Left ventricle myocardium inferior (tissue), 1 donor: ENCODE measurements around the gene PBX3. TPM values are rescaled to one million over a fixed set of nuclear protein-coding genes. Genes with fewer than 3 reads are reported as not detected.

Source experiments
- DNase-seq: peaks from one replicate; pipeline ENCODE4 v3.0.0-alpha.2; 2020
- H3K27ac ChIP-seq: fragments of 200-600 bp; replicated peaks from 2 replicates; pipeline ENCODE4 v1.8.0; 2021
- H3K27me3 ChIP-seq: fragments of 200-600 bp; 2 replicates; pipeline ENCODE4 v1.8.0; 2021; ENCODE audit warnings: low read depth
- H3K36me3 ChIP-seq: fragments of 200-600 bp; 2 replicates; pipeline ENCODE4 v1.8.0; 2021
- H3K4me1 ChIP-seq: fragments of 200-600 bp; 2 replicates; pipeline ENCODE4 v1.8.0; 2021
- H3K4me3 ChIP-seq: fragments of 200-600 bp; 2 replicates; pipeline ENCODE4 v1.8.0; 2021; ENCODE audit warnings: mild to moderate bottlenecking, moderate library complexity
- H3K9me3 ChIP-seq: fragments of 200-600 bp; replicated peaks from 2 replicates; pipeline ENCODE4 v1.8.0; 2021
- intact Hi-C: fragments of 100-400 bp; cut with micrococcal nuclease; formaldehyde crosslinking; loops from one replicate; pipeline ENCODE4 v1.11.0; 2022
- total RNA-seq: library from RNA; stranded (reverse); fragmentation: NEBNext Ultra II Directional; extraction: Animal tissue kit (Norgen Biotek cat#: 25700); gene quantifications from one replicate; pipeline ENCODE4 v1.2.1, GENCODE V29; 2021
- TF ChIP-seq, protein P1 (sequence below): fragments of 200-600 bp; IDR thresholded peaks from 2 replicates; pipeline ENCODE4 v1.8.0; 2021; ENCODE audit warnings: antibody characterized with exemption, mild to moderate bottlenecking, borderline replicate concordance
- donor health status: DM: no; HTN: yes; CAD: no; lungs with severe emphysema.

PBX3 gene
- total RNA-seq, 1 donor from 2014 or later, result 44.2 TPM

DNA sequence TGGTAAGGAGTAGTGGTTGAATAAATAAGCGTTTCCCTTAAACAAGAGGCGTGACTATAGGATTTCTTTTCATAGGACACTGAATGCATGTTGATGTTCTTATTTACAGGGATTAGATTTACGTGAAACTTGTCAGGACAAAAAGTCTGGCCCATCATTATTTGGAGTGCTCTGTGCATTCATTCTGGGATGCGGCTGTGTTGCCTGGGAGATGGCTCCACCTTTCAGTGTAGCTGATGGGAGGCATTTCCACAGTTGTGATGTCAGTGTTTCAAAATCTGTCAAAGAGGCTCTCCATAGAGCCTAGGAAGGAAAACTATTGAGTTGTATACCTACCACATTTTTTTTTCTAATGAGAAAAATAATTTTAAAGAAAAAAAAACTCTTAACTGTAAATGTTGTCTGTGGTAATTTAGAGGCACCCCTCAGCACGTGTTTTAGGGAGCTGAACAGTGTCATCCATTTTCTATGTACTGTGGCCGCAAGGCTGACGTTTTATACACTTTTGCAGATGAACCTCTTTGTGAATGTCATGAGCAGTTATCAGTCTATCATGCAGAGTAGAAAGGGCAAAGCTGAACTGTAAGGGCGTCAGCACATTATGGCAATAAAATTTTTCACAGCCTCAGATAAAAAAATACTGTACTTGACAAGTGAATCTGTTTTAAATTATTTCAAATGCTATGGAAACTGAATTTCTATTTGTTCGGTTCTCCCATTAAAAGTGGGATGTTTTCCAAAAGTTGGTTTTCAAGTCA, 202.7 kb downstream of the PBX3 start:
- DNase-seq, result no peak
- no peaks in the 10 kb centered on the region for H3K4me1 ChIP-seq
- H3K9me3 ChIP-seq, result peaks cover 13% of the 10 kb centered on the region
- H3K36me3 ChIP-seq, result peaks cover 11% of the 10 kb centered on the region
- H3K27me3 ChIP-seq, result no peaks in the 10 kb centered on the region
- no peak overlapping the region for H3K27ac ChIP-seq
- no peak overlapping the region for H3K4me3 ChIP-seq
- intact Hi-C loops, result no loop called here
- TF ChIP-seq, protein P1, sequence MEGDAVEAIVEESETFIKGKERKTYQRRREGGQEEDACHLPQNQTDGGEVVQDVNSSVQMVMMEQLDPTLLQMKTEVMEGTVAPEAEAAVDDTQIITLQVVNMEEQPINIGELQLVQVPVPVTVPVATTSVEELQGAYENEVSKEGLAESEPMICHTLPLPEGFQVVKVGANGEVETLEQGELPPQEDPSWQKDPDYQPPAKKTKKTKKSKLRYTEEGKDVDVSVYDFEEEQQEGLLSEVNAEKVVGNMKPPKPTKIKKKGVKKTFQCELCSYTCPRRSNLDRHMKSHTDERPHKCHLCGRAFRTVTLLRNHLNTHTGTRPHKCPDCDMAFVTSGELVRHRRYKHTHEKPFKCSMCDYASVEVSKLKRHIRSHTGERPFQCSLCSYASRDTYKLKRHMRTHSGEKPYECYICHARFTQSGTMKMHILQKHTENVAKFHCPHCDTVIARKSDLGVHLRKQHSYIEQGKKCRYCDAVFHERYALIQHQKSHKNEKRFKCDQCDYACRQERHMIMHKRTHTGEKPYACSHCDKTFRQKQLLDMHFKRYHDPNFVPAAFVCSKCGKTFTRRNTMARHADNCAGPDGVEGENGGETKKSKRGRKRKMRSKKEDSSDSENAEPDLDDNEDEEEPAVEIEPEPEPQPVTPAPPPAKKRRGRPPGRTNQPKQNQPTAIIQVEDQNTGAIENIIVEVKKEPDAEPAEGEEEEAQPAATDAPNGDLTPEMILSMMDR, result no peak

DNA sequence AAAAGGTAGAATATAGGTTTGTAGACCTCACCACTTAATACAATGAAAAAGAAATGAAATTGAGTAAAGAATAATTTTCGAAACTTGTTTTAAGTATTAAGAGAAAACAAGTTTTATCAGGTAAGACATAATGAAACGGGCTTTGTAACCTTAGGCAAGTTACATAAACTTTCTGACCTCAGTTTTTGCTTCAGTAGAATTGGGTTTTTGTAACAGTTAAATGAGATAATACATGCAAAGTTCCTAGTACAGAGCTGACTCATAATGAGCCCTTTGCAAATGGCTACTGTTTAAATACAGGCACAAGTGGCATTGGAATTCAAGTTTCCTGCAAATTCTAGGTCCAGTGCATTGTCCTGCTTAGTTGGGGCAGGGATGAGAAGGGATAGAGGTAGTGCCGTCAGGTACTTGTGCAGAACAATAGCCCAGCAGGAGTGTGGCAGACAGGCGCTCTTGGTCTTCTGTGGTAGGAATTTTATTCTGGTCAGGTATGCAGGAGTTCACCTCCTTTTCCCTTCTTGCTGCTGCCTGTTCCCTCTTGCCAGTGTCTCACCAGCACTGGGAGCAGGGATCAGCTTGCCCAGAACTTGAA, 203.8 kb downstream of the PBX3 start:
- no peak overlapping the region for H3K4me3 ChIP-seq
- no peak for DNase-seq
- peaks cover 3% of the 10 kb centered on the region for H3K36me3 ChIP-seq
- no peaks in the 10 kb centered on the region for H3K4me1 ChIP-seq
- H3K9me3 ChIP-seq, result peaks cover 8% of the 10 kb centered on the region
- no peaks in the 10 kb centered on the region for H3K27me3 ChIP-seq
- TF ChIP-seq, protein P1, result no peak
- H3K27ac ChIP-seq, result no peak overlapping the region
- intact Hi-C loops, result no loop called here

DNA sequence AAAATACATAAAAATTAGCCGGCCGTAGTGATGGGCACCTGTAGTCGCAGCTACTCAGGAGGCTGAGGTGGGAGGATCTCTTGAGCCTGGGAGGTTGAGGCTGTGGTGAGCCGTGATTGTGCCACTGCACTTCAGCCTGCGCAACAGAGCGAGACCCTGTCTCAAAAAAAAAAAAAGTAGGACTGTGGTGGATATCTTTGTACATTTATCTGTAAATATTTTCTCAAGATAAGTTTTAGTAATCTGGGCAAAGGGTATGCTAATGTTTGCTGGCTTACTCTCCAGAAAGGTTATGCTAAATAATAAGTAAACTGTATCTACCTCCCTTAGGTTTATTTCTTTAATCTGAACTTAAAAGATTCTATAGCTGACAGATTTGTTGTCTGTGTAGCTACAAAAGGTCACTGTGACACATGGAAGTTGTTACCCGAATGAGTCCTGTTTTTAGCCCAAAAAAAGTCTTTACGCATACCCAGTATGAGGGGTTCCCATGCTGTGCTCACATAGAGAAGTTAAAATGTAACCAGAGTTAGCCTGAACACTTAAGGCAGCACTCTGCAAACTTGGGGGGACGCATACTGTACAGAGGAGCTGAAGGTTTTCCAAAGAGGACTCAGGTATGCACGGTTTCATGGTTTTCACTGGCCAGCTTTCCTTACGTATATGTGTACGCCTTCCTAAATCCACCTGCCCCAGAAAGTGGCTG, 206.3 kb downstream of the PBX3 start:
- DNase-seq, result no peak
- H3K9me3 ChIP-seq, result no peaks in the 10 kb centered on the region

DNA sequence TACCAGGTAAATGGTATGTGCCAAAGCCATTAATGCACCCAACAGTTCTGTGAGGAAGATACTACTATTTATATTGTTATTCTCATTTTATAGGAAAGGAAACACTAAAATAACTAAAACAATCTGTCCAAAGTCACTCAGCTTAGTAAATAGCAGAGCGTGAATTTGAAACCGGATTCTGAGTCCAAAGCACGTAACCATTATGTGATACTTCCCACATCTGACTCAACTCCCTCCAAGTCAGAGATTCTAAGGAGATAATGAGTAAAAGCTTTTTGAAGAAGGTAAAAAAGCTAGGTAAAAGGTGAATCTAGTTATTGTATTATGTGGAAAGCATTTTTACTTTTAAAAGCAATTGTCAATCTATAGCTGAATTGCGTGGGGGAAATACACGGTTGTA, 208.9 kb downstream of the PBX3 start:
- H3K27me3 ChIP-seq, result no peaks in the 10 kb centered on the region
- no peak overlapping the region for H3K4me3 ChIP-seq
- no peak overlapping the region for H3K27ac ChIP-seq
- intact Hi-C loops, result no loop called here
- TF ChIP-seq, protein P1, result no peak
- no peaks in the 10 kb centered on the region for H3K9me3 ChIP-seq
- H3K4me1 ChIP-seq, result no peaks in the 10 kb centered on the region
- peaks cover 10% of the 10 kb centered on the region for H3K36me3 ChIP-seq
- no peak for DNase-seq

More for the DNA sequence above, 206.3 kb downstream of the PBX3 start:
- Histone ChIP-seq H3K4me3 (no peak overlapping the region), H3K4me1 (no peaks in the 10 kb centered on the region), H3K27ac (no peak overlapping the region), H3K27me3 (no peaks in the 10 kb centered on the region), H3K36me3 (peaks cover 5% of the 10 kb centered on the region)
- intact Hi-C loops, result no loop called here
- TF ChIP-seq, protein P1, result no peak

DNA sequence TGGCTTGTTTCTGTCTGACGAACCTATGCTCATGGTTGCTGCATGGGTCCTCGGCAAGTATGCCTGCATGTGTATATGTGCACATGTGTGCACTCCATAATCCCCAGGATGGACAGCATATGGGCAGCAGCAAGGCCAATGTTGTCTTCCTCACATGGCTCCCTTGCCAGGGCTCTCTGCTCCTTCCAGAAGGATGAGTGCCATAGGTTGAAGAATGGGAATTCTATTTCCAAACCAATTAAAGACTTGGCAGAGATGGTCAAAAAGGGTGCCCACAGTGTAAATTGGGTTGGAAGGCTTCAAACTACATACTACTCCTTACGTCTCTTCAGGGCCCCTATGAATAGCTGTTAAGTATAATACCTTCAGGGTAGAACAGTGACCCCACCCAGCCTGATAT, 212.1 kb downstream of the PBX3 start:
- Histone ChIP-seq H3K9me3 (no peaks in the 10 kb centered on the region), H3K4me1 (no peaks in the 10 kb centered on the region), H3K4me3 (no peak overlapping the region), H3K36me3 (peaks cover 31% of the 10 kb centered on the region), H3K27me3 (no peaks in the 10 kb centered on the region), H3K27ac (no peak overlapping the region)
- intact Hi-C loops, result no loop called here
- TF ChIP-seq, protein P1, result no peak
- DNase-seq, result no peak
